B cell (primary cell): ENCODE results near the gene DPM2. TPM values are rescaled to one million over a fixed set of nuclear protein-coding genes. Genes with fewer than 3 reads are reported as not detected.

Source experiments
- ATAC-seq: fragments of 200-7000 bp; cut with Tn5 transposase; one replicate; pipeline ENCODE4 v1.10.0; 2021; ENCODE audit warnings: low read depth, mild to moderate bottlenecking, moderate number of reproducible peaks, moderate library complexity
- CTCF ChIA-PET: fragments of 350-600 bp; sonication (Branson Sonifier 250); formaldehyde crosslinking; loops from one replicate; lab custom pipeline; 2021; ENCODE audit warnings: antibody characterized with exemption, inconsistent platforms; lab: Charles Lee
- POLR2A ChIA-PET: fragments of 350-600 bp; sonication (Branson Sonifier 250); formaldehyde crosslinking; loops from one replicate; lab custom pipeline; 2021; ENCODE audit warnings: antibody characterized with exemption; lab: Charles Lee
- DNase-seq: peaks from one replicate; pipeline ENCODE4 v3.0.0; 2013
- H2AFZ ChIP-seq: 2 replicates; pipeline ENCODE4 v1.6.1; 2012; ENCODE audit warnings: mild to moderate bottlenecking, low read depth, low read length; ENCODE audit not compliant: insufficient read depth, poor library complexity, severe bottlenecking
- H3K27ac ChIP-seq, 2 donors: 1 replicate in 1 of 2; 2 replicates in 1 of 2; pipeline ENCODE4 v1.5.1; 2012 to 2013; ENCODE audit warnings: low read length in 2 of 2, mild to moderate bottlenecking in 2 of 2, moderate library complexity in 1 of 2
- H3K27me3 ChIP-seq, 4 experiments: fragments of 200-600 bp in 1 of 4; sonication (generic) in 1 of 4; replicated peaks in 1 of 4; 1 replicate in 2 of 4; 2 replicates in 2 of 4; pipeline versions ENCODE4 v1.6.1 to v1.7.0; 2013 to 2016; ENCODE audit warnings: low read length in 3 of 4, mild to moderate bottlenecking in 2 of 4, mixed read lengths in 1 of 4, moderate library complexity in 1 of 4; ENCODE audit not compliant: insufficient read depth in 4 of 4, control insufficient read depth in 3 of 4; ENCODE audit errors: control extremely low read depth in 1 of 4
- H3K36me3 ChIP-seq, 2 experiments: replicated peaks in 1 of 2; 1 replicate in 1 of 2; 2 replicates in 1 of 2; pipeline versions ENCODE4 v1.6.1 to v1.7.1; 2013; ENCODE audit warnings: low read length in 1 of 2; ENCODE audit not compliant: insufficient read depth in 2 of 2, control insufficient read depth in 1 of 2; ENCODE audit errors: control extremely low read depth in 1 of 2, extremely low read depth in 1 of 2
- H3K4me1 ChIP-seq, 2 donors: fragments of 200-600 bp in 1 of 2; sonication (generic) in 1 of 2; 1 replicate in 1 of 2; 2 replicates in 1 of 2; pipeline versions ENCODE4 v1.5.1 to v1.6.1; 2013 to 2017; ENCODE audit warnings: low read length in 2 of 2; ENCODE audit not compliant: control insufficient read depth in 2 of 2, insufficient read depth in 2 of 2
- H3K4me2 ChIP-seq: replicated peaks from 2 replicates; pipeline ENCODE3; 2012; ENCODE audit warnings: mild to moderate bottlenecking, low read depth, low read length; ENCODE audit not compliant: poor library complexity, severe bottlenecking
- H3K4me3 ChIP-seq, 5 experiments: fragments of 200-600 bp in 1 of 5; sonication (generic) in 1 of 5; 1 replicate in 3 of 5; 2 replicates in 2 of 5; pipeline versions ENCODE4 v1.5.1 to v1.7.0; 2011 to 2016; ENCODE audit warnings: low read length in 4 of 5, mild to moderate bottlenecking in 4 of 5, low read depth in 2 of 5, control low read depth in 1 of 5, moderate library complexity in 1 of 5; ENCODE audit not compliant: insufficient read depth in 1 of 5; ENCODE audit errors: control extremely low read depth in 1 of 5, extremely low read depth in 1 of 5
- H3K79me2 ChIP-seq: fragments of 200-600 bp; sonication (generic); one replicate; pipeline ENCODE4 v1.6.0; 2016; ENCODE audit warnings: low read length; ENCODE audit not compliant: control insufficient read depth, insufficient read depth
- H3K9ac ChIP-seq: fragments of 200-600 bp; sonication (generic); 2 replicates; pipeline ENCODE4 v1.6.1; 2017; ENCODE audit warnings: mild to moderate bottlenecking, low read length, moderate library complexity
- H3K9me3 ChIP-seq, 3 donors: one replicate each; pipeline versions ENCODE4 v1.6.1 to v1.7.1; 2013; ENCODE audit warnings: low read length in 2 of 3; ENCODE audit not compliant: control insufficient read depth in 2 of 3, insufficient read depth in 1 of 3; ENCODE audit errors: control extremely low read depth in 1 of 3
- H4K20me1 ChIP-seq: 2 replicates; pipeline ENCODE4 v1.6.0; 2012; ENCODE audit warnings: mild to moderate bottlenecking, low read length; ENCODE audit not compliant: insufficient read depth, control insufficient read depth, poor library complexity, severe bottlenecking
- H3K27ac Mint-ChIP-seq: one replicate; pipeline ENCODE4 v1.8.0; 2021; ENCODE audit warnings: mixed read lengths
- H3K27me3 Mint-ChIP-seq: one replicate; pipeline ENCODE4 v1.8.0; 2021; ENCODE audit warnings: mixed read lengths
- H3K4me1 Mint-ChIP-seq: one replicate; pipeline ENCODE4 v1.8.0; 2021; ENCODE audit warnings: mixed read lengths
- H3K4me3 Mint-ChIP-seq: one replicate; pipeline ENCODE4 v1.8.0; 2021; ENCODE audit warnings: mixed read lengths
- H3K9me3 Mint-ChIP-seq: one replicate; pipeline ENCODE4 v1.8.0; 2022; ENCODE audit warnings: mixed read lengths; ENCODE audit not compliant: insufficient read depth
- EZH2 ChIP-seq: IDR thresholded peaks from 2 replicates; pipeline ENCODE4 v1.6.1; 2012; ENCODE audit warnings: borderline replicate concordance, low read depth, mild to moderate bottlenecking, moderate library complexity, low read length; ENCODE audit not compliant: insufficient read depth, poor library complexity, severe bottlenecking
- WGBS: methylation state at CpG from one replicate; pipeline ENCODE4 v1.1.5; 2013; ENCODE audit warnings: missing lambda C conversion rate; ENCODE audit not compliant: insufficient coverage; 5-methylcytosine and 5-hydroxymethylcytosine counted together
- intact Hi-C: fragments of 100-400 bp; cut with micrococcal nuclease; formaldehyde crosslinking; loops from one replicate; pipeline ENCODE4 v1.10.0; 2022
- polyA plus RNA-seq: library from polyadenylated mRNA; depleted of rRNA; stranded (reverse); fragments of >200 nt; gene quantifications from 2 replicates; pipeline ENCODE4 v1.2.3, GENCODE V29; 2012
- total RNA-seq, 2 donors: library from RNA; stranded (reverse); fragments of 120-200 nt in 1 of 2; gene quantifications; 1 replicate in 1 of 2; 2 replicates in 1 of 2; pipeline versions ENCODE4 v1.2.3 to v1.2.4, GENCODE V29; 2013 to 2022
- TF ChIP-seq, protein P1 (sequence below): fragments of 200-600 bp; IDR thresholded peaks from one replicate; pipeline ENCODE4 v1.8.0; 2022; ENCODE audit warnings: antibody characterized with exemption, mild to moderate bottlenecking

The DPM2 gene
- total and polyA plus RNA-seq, 2 donors (not counting 1 experiment from before 2014, with no cell fraction given), result 34.1 to 42.9 TPM

DNA sequence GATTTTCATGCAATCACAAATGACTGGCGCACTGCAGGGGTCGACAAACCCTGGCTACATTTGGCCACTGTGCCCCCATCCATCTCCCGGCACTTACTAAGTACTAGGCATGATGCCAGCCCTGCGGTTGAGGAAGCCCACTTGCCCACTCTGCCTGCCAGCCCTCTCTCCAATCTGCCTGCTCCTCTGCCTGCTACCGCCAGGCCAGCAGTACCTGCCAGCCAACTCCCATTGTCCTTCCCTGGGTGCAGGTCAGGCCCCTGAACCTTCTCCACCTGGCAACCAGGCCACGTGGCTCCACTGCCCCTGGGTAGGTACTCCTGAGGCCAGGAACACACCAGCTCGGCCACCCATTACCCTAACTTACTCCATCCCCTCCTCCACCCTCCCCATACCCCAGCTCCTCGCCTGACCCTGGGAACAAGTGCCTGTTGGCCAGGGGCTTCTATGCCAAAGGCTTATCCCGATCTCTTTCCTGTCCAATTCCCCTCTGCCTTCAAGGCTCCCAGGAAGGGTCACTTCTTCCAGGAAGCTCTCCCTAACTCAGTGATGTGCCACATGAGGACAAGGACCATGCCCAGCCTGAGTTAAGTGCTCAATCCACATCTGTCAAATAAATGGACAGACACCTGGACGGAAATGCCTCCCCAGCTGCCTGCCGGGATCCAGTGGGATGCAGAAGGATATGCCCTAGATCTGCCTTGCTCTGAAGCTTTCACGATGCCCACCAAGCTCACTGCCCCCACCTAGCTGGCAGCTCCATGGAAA is 36.5 kb upstream of the DPM2 start:
- Histone ChIP-seq H3K27me3 (no peaks in the 10 kb centered on the region), H3K4me3 (no peak overlapping the region), H3K36me3 (peaks cover 0 to 34% of the 10 kb centered on the region in 2 experiments), H2AFZ (no peak overlapping the region), H3K9me3 (no peaks in the 10 kb centered on the region), H3K9ac (no peak overlapping the region), H3K4me2 (peak overlapping the region; percentile 76), H4K20me1 (peaks cover 90% of the 10 kb centered on the region), H3K79me2 (peaks cover 99% of the 10 kb centered on the region), H3K27ac (peak overlapping the region; percentile 1 to 97), H3K4me1 (peaks cover 98 to 100% of the 10 kb centered on the region in 2 donors)
- no peak for ATAC-seq
- ChIA-PET POLR2A (interaction anchor here (0.5 to 15.3 kb wide), 3 partner anchors 19 to 57 kb away, joined by 5 to 212 read pairs (median 6); no protein-coding TSS in a partner anchor), CTCF (interaction anchor here (1.1 to 20.6 kb wide), 4 partner anchors 16 to 57 kb away, joined by 3 to 282 read pairs (median 96); no protein-coding TSS in a partner anchor)
- TF ChIP-seq, protein P1, sequence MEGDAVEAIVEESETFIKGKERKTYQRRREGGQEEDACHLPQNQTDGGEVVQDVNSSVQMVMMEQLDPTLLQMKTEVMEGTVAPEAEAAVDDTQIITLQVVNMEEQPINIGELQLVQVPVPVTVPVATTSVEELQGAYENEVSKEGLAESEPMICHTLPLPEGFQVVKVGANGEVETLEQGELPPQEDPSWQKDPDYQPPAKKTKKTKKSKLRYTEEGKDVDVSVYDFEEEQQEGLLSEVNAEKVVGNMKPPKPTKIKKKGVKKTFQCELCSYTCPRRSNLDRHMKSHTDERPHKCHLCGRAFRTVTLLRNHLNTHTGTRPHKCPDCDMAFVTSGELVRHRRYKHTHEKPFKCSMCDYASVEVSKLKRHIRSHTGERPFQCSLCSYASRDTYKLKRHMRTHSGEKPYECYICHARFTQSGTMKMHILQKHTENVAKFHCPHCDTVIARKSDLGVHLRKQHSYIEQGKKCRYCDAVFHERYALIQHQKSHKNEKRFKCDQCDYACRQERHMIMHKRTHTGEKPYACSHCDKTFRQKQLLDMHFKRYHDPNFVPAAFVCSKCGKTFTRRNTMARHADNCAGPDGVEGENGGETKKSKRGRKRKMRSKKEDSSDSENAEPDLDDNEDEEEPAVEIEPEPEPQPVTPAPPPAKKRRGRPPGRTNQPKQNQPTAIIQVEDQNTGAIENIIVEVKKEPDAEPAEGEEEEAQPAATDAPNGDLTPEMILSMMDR, result no peak
- no peak for TF ChIP-seq EZH2
- Mint-ChIP-seq H3K9me3 (no peaks in the 10 kb centered on the region), H3K27me3 (no peaks in the 10 kb centered on the region), H3K27ac (peak overlapping the region; percentile 89), H3K4me1 (peaks cover 93% of the 10 kb centered on the region), H3K4me3 (peak overlapping the region; percentile 71)
- DNase-seq, result no peak
- 86% methylated on average over 12 of the region's 12 CpGs for WGBS
- intact Hi-C loops, result loop anchor here (5.0 kb wide), 1 partner anchor 33 kb away; no protein-coding TSS in a partner anchor
